Stimulated activated CD8-positive, alpha-beta memory T cell treated with anti-CD3 and anti-CD28 coated beads, Interleukin-7, amount 100 ng/mL, for 24 hours (primary cell): ENCODE measurements around the gene CDH23.

Experiments
- DNase-seq: peaks from one replicate; pipeline ENCODE4 v3.0.0-alpha.2; 2020; ENCODE audit warnings: low read depth

The CDH23 gene

DNA sequence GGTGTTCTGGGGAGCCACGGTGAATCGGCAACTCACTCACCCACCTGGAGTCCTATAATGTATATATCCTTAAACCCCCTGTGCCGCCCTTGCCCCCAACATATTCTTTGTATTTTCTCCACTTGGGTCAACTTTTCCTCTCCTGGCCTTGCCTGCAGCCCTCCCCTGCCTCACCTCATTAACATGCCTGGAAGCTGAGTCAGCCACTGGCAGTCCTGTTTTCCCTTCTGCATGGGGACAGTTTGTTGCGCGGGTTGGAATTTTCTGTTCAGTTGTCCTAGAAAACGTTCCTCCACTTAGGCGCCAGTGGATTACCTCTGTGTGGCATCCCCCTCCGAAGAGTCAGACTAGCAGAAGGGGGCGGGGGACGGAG, 225.4 kb downstream of the CDH23 start:
- no peak for DNase-seq

- DNase-seq: no peak
Measured at GRCh38 chr10:71622616-71623015, 225.9 kb downstream of the CDH23 start.

- DNase-seq: no peak
Measured at GRCh38 chr10:71623098-71623985, 226.6 kb downstream of the CDH23 start.

GRCh38 chr10:71623986-71624291, 227.2 kb downstream of the CDH23 start:
- no peak for DNase-seq

DNA sequence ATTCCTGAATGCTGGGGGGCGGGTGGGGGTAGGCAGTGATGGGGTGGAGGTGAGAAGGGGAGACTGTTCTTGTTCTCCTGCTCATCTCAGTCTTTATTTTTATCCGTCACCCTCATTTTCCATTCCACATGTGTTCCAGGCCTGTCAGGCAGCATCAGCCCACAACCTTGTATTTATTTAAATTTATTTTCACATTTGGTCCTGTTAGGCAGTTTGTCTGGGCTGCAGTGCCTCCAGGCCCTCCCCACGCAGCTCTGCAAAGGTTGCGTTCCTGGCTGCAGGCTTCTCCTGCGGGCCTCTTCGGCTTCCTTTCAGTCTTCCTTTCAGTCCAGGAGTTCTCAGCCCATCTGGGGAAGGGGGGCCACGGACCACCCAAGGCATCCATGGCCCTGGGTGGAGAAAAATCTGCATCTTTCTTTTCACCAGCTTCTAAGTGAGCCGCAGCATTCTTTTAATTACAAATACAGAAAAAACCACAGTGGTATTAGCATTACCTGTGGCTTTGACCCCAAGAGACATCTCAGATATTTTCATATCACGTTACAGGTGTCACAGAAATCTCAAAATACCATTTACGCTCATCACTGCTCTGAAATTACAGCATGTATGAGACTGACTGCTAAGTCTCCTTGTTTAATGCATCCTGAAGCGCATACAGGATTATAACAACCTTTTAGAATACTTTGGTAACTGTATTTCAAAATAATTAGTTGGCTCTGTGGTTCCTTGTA, 228.9 kb downstream of the CDH23 start:
- DNase-seq: no peak

DNA sequence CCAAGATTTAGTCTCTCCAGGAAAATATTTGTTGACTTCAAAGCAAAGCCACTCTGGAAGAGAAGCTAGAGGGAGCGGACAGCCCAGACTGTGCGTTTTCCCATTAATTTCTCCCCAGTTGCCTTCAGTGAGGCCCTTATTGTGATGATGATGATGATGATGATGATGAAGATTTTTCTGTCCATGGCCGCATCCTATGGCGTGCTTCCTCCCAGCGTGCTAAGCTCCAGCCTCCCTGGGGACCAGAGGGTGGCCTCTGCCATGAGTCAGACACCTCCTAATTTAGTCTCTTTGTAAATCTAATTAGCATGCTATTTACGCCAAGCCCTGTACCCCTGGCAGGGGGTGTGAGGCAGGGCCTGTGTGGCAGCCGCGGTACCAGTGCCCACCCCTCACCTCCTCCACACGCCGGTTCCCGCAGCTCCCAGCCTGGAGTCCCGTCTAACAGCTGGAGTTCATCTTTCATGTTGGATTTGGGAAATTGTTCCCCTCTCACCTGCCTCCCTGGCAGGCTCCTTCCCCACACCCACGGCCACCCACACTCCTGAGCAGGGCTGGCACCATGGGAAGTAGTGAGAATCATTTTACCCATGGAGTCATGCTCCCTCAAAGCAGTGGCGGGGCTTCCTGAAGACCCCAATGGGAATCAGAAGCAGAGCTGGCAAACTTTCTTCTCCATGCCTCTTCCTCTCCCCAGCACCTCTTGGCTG, 230.7 kb downstream of the CDH23 start:
- no peak for DNase-seq

DNA sequence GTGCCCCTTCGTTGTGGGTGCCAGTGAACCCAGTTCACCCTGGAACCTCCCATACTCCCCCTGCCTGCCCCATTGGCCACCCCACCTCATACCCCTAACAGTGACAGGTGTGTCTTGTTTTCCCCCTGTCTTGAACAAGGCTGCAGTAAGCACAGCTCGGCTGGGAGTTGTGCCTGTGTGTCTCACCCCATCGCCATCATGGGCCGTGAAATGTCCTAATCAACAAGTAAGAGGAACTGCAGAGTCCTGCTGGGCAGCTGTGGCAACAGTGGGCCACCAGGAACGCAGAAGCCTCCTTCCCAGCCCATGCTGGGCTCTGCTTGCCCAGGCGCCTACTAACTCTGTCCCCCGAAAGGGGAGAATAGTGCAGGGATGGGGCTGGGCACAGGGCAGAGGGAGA, 231.2 kb downstream of the CDH23 start:
- no peak for DNase-seq

GRCh38 chr10:71629131-71629530, 232.4 kb downstream of the CDH23 start:
- DNase-seq: no peak

- no peak for DNase-seq
Measured at GRCh38 chr10:71630168-71630567, 233.4 kb downstream of the CDH23 start.

GRCh38 chr10:71631007-71631861, 234.5 kb downstream of the CDH23 start:
- DNase-seq: no peak

GRCh38 chr10:71632200-71632820, 235.6 kb downstream of the CDH23 start:
- no peak for DNase-seq

GRCh38 chr10:71632896-71633600, 236.3 kb downstream of the CDH23 start:
- no peak for DNase-seq

- DNase-seq: no peak
Measured at GRCh38 chr10:71633920-71634319, 237.2 kb downstream of the CDH23 start.

- no peak for DNase-seq
Measured at GRCh38 chr10:71634531-71635164, 237.9 kb downstream of the CDH23 start.

DNA sequence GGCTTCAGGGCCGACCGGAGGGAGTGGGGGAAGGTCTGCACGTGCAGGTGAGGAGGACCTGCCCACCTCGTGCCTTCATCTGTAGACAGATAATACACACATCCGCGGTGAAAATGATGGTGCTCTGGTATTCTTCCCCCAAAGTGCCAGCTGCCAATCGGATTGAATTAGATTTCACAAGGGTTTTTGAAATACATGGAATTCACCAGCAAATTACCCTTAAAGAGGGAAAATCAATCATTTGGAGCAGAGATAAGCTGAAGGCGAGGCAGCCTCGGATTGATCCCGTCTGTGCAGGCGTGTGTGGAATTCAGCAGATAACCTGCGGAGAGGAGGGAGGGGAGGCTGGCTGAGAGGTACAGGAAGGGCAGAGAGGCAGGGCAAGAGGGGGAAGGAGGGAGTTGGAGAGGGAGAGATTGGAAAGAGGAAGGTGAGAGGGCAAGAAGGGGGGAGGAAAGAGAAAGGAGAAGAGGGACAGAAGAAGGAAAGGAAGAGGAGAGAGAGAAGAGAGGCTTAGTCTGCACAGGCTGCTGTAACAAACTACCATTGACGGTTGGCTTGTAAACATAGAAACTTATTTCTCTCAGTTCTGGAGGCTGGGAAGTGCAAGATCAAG, 238.6 kb downstream of the CDH23 start:
- no peak for DNase-seq

DNA sequence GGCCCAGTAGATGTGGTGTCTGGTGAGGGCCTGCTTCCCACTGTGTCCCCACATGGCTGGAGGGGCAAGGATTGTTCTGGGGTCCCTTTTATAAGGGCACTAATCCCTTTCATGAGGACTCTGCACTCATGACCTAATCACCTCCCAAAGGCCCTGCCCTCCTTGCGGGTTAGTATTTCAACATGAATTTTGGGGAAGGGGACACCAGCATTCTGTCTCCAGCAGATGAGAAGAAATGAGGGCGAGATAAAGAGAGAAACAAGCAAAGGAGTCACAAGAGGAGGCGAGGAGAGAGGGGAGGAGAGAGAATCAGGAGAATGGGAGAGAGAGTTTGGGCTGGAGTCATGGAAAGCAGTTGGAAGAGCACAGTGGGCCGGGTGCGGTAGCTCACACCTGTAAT, 239.1 kb downstream of the CDH23 start:
- DNase-seq: no peak

DNA sequence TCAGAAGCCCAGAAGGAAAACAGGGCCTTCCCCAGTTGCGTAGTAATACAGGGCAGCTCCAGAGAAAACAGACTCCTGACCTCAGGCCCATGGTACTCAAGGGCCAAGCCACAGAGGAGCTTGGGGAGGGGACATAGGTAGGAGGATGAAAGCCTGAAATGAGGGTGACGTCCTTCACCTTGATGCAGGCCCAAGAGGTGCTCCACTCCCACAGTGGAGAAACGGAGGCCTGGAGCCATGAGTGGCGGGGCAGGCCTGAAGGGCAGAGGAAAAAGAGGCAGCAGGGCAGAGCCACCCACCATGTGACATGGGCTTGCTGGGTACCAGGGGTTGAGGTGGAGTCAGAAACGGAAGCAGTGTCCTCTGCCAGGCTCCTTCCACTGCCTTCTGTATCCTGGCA, 239.9 kb downstream of the CDH23 start:
- no peak for DNase-seq

DNA sequence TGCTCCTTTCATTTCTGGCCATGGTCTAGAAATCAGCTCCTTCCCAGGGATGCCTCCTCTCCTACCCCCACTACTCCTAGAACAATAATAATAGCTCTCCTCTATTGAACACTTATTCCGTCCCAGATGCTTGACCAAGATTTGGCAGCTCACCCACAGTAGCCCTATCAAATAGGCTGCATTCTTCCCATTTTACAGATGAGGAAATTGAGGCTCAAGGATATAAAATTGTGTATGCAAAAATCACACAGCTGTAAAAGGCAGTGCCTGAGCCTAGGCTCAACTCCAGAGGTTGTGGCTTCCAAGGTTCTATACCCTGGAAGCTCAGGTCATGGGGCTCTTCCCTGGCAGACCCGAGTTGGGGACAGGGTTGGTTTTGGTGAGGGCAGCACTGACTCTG, 240.6 kb downstream of the CDH23 start:
- no peak for DNase-seq

DNA sequence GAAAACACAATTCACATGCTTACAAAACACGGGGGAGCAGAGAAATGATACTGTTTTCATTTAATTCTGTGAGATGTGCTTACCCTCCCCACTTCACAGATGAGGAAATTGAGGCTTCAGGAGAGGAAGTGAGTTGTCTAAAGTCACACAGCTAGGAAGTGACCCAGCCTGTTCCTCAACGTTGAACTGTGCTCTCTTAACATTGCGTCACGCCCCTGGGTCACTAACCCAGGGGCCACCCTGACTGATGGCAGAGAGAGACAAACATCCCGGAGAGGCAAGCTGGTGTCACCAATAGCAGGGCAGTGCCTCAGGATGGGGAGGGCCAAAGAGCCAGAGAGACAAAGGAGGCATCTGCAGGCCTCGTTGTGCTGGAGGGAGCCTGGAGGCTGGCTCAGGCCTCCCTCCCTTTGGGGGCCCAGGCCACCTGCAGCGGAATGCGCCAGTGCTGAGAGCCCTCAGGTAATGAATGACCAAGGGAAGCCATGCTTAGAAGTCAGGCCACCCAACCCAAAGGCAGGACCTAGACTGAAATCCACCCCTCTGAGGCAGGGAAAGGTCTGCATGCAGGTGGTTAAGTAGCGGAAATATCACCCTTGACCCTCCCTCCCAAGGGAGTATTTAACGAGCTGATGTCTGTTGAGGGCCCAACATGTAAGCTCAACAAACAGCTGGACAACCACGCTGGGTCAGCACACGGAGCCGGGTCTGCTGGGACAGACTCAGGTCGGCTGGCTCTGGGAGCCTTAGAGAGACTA, 241.5 kb downstream of the CDH23 start:
- DNase-seq: no peak
